Kidney capillary endothelial cell (primary cell): ENCODE measurements around the gene MYO15B.

ENCODE experiments used
- DNase-seq: peaks from one replicate; pipeline ENCODE4 v3.0.0-alpha.2; 2018; ENCODE audit warnings: low spot score

The MYO15B gene

GRCh38 chr17:75602644-75603043 is 15.0 kb downstream of the MYO15B start:
- no peak for DNase-seq

GRCh38 chr17:75603123-75603522 is 15.5 kb downstream of the MYO15B start:
- DNase-seq, result no peak

- no peak for DNase-seq
These were observed 16.6 kb downstream of the MYO15B start for GRCh38 chr17:75604034-75604695.

- DNase-seq, result no peak
These were observed 18.2 kb downstream of the MYO15B start for GRCh38 chr17:75605790-75606189.

GRCh38 chr17:75607086-75607485 is 19.5 kb downstream of the MYO15B start:
- DNase-seq, result peak; percentile 4

GRCh38 chr17:75610103-75610984 is 22.7 kb downstream of the MYO15B start:
- DNase-seq, result no peak

- DNase-seq, result no peak
These were observed 24.3 kb downstream of the MYO15B start for GRCh38 chr17:75611851-75612429.

- DNase-seq, result no peak
These were observed 25.5 kb downstream of the MYO15B start for GRCh38 chr17:75612906-75613626.

- DNase-seq, result no peak
These were observed 26.4 kb downstream of the MYO15B start for GRCh38 chr17:75614006-75614405.

GRCh38 chr17:75614556-75615270 is 27.1 kb downstream of the MYO15B start:
- DNase-seq, result no peak

- no peak for DNase-seq
These were observed 27.7 kb downstream of the MYO15B start for GRCh38 chr17:75615301-75615700.

GRCh38 chr17:75616521-75617122 is 29.0 kb downstream of the MYO15B start:
- DNase-seq, result no peak

GRCh38 chr17:75617218-75617617 is 29.6 kb downstream of the MYO15B start:
- DNase-seq, result no peak

- DNase-seq, result no peak
These were observed 30.1 kb downstream of the MYO15B start for GRCh38 chr17:75617675-75618074.

- peak; percentile 38 for DNase-seq
These were observed 32.2 kb downstream of the MYO15B start for GRCh38 chr17:75619506-75620431.

- no peak for DNase-seq
These were observed 33.9 kb downstream of the MYO15B start for GRCh38 chr17:75621489-75621888.

- DNase-seq, result no peak
These were observed 34.5 kb downstream of the MYO15B start for GRCh38 chr17:75622076-75622475.

- DNase-seq, result no peak
These were observed 35.2 kb downstream of the MYO15B start for GRCh38 chr17:75622771-75623273.

- DNase-seq, result no peak
These were observed 35.8 kb downstream of the MYO15B start for GRCh38 chr17:75623386-75623785.

GRCh38 chr17:75624021-75624420 is 36.4 kb downstream of the MYO15B start:
- no peak for DNase-seq
